ENCODE data around the gene BMPR1A.
"Not testable (repeated sequence)": the region's sequence is repeated elsewhere in the genome, so short reads cannot be mapped to it uniquely, and the experiment has no call there.

- TF ChIP-seq CTCF, POLR2A (IDR thresholded peaks at IDR 0.05): not testable (repeated sequence)
Observed at GRCh38 chr10:86735278-86735677, 21.1 kb upstream of the BMPR1A start.

Measured in suprapubic skin (tissue), 3 donors.